ENCODE data around the gene SLC24A3.

The SLC24A3 gene

DNA sequence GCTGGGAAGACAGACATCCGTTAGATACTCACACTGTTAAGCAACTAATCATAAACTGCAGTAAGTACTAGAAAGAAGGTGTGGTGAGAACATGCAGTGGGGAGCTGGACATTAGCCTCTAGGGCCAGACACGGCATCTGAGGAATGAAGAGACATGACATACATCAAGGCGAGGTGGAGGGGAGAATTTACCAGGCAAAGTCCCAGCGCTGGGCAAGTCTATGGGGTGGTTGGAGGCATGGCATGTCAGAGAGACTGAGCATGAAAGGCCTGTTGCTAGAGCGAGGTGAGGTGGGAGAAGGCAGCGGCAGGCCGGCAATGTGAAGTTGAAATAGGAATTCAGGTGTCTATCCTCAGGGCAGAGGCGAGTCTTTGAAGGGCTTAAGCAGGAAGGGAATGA is 31.8 kb downstream of the SLC24A3 start:
- DNase-seq: no peak

DNA sequence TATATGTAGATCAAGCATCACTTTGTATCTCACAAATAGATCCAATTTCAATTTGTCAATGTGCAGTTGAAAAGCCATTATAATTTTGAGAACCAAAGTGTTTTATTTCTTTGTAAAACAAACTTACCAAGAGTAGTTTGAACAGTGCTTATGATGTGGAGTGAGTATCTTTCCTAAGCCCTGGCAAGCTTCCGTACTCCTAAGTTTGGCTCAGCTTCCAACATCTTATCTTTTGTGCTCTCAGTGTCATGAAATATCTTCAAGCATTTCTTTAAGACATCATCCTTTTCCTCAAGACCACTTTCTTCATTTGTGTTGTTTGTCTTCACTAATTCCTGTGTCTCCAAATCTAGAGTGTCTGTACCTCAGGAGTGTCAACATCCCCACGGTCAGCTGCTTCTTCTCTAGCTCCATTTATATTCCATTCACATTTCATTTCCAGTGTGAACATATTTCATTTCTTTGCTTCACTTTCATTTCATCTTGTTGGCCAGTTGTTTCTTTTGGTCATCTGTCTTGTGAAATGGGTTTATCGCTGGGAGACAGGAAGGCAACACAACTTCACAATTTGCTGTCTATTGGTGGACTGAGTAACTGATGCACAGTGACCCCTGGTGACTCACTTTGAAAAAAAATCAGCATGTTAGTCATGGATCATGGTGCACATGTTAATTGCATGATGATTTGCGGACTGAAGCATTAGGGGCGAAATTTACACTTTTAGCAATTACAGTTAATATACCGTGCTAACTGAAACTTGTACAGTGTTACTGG is 36.9 kb downstream of the SLC24A3 start:
- no peak for DNase-seq

DNA sequence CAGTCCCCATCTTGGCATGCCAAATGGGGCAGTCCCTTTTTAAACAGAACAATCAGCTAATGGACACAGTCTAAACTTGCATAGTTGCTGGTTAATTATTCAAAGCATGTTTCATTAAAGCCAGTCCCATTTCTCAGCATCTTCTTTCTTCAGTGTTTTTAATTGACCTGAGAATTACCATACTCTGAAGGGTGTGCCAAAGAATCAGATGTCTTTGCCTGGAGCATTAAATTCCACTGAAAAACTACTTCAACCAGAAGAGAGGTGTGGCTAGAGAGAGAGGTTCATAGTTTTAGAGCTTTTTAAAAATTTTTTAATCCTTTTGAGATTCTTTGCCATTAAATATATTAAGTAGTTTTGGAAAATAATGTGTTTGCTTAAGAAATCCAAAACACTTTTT is 37.9 kb downstream of the SLC24A3 start:
- no peak for DNase-seq

DNA sequence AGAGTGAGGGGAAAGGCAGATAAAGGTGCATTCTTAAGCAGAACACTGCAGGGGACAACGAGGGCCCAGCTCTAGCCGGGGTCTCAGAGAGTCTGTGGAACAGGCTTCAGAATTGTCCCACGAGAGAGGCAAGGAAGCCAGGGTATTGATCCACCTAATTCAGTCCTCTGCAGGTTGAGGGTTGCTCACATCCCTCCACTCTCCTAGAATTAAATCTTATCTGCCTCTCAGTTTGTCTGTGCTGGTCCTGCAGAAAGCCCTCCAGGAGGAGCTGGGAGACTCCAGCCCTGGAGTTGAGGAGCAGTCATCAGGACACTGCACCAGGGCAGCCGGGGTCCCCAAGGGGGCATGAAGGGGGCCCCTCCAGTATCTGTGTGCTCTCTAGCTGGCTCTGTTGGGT is 39.1 kb downstream of the SLC24A3 start:
- no peak for DNase-seq

DNA sequence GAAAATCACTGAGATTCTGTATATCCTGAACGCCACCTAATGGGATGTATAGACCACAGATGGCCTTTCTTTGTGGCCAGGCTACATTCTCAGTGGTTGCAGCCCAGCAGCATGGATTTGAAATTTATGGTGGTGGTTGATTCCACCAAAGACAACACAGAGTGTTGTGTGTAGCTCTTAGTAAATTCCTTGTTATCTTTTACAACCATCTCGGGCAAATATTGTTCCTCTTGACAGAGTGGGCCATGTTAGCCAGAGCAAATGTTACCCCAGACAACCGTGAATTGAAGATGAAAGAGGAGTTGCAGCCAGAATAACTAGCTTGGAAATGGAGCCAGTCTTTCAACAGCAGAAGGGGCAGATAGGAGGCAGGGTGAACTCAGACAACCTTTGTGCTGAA is 39.5 kb downstream of the SLC24A3 start:
- DNase-seq: no peak

DNA sequence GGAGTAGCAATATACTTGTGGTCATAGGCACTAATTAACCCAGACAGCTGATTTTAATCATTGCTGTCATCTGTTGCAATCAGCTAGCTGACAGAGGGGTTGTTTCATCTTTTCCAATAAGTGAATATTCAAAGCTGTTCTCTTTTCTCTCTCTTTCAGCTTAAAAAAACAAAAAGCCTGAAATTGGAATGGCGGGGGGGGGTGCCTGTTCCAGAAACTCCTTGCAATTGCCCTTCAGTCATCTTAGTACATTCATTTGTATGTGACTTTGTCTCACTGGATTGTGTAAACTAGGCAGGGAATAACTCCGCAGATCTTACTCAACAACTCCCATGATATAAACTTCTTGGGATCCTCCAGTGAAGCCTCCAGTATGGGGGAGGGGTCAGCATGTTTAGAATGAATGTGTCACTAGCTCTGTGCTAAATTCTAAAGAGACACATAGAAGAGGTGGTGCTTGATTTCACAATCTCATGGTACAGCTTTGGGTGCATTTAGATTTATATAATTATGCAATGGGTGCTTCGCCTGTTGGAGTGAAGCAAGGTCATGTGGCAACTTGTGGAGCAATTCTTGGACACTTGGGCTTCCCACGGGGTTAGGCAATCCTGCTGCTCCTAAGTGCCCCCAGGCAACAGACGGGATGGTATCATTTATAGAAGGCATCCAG is 40.1 kb downstream of the SLC24A3 start:
- DNase-seq: no peak

DNA sequence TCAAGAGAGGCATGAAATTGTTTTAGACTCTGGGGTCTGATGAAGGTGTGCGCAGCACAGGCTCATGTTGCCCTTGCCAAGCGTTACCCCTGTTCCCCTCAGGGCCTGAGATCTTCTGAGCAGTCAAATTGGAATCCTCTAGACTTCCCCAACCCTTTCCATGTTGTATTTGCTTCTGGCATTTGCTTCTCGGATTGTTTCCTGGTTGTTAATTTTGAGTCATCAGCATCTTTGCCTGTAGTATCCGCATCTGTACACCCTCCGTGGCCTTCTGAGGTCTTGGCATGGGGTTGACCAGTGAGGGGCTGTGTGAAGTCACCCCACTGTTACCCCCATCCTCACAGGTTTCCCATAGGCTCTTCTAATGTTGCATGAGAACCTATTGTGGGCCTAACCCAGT is 40.9 kb downstream of the SLC24A3 start:
- DNase-seq: no peak

DNA sequence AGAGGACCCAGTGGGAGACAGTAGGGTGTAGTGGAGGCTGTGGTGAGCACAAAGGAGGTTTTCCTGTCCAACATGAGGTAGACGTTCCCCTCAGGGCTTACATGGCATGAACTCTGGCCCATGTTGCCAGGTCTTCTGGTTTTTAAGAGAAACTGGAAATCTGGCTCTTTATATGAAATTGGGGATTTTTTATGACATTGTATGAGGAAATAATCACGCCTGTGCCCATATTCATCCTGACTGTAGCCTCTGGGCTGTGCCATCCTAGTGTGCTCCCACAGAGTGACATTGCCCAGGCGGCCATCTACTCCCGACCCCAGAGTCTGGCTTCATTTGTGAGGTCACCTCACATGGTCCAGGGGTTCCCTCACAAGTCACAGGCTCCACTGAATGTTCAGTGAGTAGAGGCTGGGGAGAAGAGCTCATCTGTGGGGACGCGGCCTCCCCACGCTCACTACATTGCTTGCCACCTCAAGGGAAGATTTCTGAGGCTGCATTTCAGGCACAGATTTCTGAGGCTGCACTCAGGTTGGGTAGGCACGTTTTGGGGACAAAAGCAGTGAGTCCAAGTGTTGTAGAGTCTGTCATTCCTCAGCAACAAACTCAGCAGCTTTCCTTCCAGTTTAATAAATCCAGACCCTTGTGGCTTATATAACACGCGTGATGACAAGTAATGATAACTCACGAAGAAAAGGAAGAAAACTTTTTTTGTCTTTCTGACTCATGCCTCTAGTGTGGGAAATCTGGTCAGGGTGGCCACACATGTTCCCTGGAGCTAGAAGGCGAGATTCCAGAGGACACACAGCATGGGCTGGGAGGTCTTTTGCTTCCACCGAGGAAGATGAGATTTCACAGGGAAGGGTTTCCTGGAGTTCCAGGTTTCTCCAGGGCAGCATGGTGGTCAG is 41.7 kb downstream of the SLC24A3 start:
- DNase-seq: no peak

DNA sequence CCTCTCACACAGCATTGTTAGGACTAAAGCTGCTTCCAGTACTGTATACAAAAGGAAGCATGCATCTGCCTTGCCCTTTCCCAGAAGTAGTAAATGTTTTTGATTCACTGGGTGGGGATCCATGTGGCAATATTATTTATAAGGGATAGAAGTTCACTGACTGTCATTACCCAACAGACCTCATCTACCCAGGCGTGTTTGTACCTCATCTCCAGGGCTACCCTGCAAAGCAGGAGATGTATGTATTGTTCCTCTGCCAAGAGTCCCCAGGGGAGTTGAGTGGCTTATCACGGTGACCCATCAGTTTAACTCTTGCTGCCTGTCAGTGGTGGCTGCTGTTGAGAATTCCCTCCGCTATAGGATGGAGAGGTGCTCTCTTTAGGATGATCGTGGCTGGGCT is 42.5 kb downstream of the SLC24A3 start:
- DNase-seq: no peak

DNA sequence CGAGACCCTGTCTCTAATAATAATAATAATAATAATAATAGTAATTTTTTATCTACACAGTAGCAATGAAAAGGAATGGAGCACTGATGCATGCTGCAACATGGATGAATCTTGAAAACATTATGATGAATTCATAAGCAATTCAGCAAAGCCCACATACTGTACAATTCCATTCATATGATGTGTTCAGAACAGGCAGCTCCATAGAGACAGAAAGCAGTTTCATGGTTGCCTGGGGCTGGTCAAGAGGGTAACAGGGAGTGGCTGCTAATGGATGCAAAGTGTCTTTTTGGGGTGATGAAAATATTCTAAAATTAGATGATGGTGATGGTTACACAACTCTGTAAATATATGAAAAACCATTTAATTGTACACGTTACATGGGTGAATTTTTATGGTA is 43.6 kb downstream of the SLC24A3 start:
- DNase-seq: no peak

DNA sequence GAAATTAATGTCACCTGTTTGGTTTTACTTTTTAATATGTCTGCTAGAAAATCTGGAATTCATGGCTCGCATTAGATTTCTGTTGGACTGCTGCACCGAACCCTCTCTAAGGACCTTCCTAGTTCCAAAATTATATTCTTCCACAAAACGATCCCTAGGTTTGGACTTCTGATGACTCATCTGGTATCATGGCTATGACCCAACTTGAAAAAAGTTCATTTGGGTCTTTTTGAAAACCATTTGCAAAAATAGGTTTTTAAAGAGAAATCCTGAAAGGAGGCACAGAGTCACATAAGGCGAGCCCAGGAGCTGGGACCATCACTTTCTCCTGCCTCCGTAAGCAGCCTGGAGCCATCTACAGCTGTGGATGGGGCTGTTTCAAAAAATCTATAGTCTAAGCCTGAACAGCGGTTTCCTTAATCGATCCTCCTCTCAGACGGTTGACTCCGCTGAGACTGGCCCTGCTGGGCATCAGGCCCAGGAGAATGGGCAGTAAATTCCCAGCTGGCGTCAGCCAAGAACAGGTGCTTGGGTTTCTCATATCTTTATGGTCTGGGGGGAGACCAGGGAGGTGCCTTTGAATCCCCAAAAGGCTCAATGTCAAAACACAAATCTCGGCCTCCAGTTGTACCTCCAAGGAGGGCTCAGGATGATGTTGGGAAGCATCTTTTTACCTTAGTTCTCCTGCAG is 44.6 kb downstream of the SLC24A3 start:
- no peak for DNase-seq

DNA sequence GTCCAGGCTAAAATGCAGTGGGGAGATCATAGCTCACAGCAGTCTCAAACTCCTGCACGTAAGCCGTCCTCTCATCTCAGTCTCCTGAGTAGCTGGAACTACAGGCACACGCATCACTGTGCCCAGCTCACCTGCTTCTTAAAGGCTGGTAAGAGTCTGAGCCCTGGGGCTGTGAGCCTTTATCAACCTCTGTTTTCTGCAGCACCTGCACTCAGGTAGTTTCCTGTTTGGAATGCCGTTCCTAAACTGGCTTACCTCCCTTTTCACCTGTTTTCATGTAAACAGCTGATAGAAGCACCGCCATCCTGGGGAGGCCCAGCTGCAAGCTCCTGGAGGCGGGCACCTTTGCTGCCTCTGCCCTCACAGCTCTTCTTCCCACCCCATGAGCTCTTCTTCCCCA is 45.4 kb downstream of the SLC24A3 start:
- DNase-seq: no peak

DNA sequence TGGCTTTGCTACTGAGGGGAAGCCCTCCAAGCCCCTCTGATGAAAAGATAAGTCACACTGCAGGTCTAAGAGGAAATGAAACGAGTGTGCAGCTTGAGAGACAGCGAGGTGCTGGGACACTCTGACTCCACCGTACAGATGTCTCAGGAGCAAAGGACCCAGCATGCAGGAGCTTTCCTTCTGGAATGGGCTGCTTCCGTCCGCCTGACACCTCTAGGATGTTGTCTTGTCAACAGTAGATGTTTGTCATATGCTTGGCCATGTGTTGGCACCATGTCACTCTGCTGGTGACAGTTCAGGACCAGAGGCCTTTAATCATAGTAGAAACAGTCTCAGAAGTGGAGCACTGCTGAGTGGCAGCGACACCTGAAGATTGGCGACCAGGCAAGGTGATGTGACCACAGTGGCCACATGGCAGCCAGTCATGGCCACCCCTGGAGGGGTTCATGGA is 46.7 kb downstream of the SLC24A3 start:
- DNase-seq: no peak

DNA sequence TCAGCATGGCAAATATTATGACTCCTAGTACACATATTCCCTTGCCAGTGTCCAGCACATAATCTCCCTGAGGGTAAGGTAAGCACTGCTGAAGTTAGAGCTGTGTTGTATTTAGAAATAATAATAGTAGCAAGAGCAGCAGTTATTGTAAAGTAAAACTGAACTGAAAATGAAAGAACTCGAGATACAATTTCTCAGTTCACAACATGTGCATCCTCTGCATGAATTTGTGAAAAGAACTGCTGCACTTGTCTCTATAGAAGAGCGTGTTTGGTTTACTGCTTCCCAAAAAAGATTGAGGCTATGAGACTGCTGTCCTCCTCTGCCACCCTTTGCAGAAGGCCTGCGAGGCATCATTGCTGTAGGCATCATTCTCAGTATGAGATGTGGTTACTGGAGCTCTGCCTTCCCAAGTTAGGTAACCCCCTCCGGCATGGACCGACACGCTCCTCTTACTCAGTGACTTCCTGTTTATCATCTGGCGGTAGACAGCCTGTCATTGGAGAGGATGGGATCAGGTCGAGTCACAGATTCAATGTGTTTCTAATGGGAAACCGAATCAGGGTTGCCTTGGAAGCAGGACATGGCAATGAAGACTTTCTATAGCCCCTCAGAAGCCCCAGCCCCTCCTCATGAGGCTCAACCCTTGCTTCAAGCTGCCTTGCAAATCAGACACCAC is 48.1 kb downstream of the SLC24A3 start:
- DNase-seq: no peak

DNA sequence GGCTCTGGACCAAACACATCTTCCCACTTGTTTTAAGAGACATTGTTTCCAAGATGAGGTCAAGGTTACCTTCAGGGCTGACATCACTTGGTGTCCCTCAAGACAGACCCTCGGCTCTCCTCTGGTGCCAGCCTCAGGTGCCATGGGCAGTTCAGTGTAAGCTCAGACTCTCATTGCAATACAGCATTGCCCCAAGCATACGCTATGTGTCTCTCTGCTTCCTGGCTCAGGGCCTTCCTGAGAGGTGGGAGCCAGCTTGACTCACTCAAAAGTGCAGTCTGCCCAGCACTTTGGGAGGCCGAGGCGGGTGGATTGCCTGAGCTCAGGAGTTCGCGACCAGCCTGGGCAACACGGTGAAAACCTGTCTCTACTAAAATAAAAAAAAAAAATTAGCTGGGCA is 51.7 kb downstream of the SLC24A3 start:
- no peak for DNase-seq

DNA sequence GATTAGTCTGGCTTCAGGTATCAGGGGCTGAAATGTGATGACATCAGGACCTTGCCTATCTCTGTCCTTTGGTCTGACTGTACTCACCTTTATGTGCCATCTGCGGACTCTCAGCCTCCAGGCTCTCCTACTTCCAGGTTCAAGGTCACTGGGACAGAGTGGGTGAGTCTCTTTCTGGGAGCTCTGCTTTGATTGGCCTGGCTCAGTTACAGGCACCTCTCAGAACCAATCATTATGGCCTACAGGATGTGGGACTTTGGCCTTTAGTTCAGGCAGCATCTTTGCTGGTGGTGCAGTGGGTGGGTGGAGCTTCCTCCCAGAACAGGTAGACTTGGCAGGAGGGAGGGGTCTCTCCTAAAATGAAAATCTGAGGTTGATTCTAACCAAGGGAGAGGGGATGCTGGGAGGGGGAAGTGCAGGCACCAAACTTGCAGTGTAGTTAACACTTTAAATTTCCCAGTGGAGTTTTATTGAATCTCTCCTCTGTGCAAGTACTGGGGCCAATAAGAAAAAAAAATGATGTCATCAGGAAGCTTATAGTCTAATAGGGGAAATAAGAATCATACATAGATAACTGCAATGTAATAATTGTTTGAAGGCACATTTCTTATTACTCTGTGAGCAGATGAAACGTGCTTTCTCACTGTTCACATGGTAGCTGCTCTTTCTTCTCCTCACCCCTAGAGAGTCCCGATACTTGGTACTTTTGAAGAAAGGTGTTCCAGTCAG is 53.4 kb downstream of the SLC24A3 start:
- no peak for DNase-seq

DNA sequence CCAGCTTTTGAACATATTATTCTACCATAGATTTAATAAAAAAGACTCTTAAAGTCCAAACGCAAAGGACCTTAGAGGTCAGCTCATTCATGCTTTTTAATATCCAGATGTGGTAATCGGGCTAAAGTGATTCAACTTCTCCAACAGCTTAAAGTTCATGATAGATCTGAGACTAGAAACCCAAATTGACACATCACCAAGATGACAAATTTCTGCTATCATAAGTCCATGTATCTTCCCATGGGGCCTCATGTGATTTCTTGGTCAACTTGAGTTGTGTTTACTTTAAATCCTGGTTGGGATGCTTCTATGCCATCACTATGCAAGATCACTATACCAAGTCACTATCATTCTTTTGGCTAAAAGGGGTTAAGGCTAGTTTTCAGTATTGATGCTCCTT is 56.0 kb downstream of the SLC24A3 start:
- DNase-seq: no peak

DNA sequence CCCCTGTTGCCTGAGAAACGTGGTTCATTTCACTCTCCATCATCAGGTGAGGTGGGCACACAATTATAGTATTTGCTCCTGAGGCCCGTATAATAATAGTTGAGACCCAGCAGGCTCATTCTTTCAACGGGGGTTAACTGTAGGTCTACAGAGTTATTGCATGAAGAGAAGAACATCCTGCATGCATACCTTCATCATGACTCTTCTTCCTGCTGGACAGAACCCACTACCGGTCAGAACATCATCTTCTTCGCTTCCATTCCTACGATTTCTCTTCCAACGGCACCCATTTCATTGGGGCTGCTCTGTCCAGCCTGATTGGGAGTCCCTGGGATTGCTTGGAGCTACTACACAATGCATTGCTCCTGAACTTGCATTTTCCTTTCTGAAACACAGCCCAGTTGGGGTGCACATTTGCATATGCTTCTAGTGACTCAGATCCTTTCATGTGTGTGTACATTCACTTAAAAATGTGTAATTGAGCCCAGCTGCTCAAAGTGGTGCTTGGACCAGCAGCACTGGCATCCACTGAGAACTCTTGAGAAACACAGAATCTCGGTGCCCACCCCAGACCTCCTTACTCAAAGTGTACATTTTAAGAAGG is 57.4 kb downstream of the SLC24A3 start:
- no peak for DNase-seq

DNA sequence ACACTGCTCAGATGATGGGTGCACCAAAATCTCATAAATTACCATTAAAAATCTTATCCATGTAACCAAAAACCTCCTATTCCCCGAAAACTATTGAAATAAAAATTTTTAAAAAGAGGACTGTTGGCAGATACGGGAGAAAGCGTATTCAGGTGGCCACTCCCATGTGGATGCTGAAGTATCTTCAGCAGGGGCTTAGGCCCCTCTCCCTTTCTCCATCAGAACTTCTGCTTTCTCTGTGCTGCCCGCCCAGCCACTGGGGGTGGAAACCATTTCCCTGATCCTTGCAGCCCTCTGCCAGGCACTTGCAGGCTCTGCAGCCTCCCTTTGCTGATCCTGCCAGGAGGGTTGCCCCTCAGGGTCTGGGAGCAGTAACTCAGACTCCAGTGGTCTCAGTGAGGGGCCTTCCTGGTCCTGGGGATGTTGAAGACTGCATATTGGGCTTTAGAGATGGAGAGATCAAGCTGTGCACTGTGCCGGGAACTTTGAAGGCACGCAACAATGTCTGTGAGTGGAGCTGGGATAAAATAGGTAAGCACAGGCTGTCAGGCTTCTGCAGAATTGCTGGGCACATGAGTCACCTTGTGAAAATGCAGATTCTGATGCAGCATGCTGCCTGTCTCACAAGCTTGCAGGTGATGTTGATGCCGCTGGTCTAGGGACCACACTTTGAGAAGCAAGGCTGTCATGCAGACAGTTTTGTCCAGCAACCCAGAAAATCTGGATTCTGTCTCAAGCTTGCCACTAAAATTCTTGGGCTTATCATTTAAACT is 59.6 kb downstream of the SLC24A3 start:
- no peak for DNase-seq

DNA sequence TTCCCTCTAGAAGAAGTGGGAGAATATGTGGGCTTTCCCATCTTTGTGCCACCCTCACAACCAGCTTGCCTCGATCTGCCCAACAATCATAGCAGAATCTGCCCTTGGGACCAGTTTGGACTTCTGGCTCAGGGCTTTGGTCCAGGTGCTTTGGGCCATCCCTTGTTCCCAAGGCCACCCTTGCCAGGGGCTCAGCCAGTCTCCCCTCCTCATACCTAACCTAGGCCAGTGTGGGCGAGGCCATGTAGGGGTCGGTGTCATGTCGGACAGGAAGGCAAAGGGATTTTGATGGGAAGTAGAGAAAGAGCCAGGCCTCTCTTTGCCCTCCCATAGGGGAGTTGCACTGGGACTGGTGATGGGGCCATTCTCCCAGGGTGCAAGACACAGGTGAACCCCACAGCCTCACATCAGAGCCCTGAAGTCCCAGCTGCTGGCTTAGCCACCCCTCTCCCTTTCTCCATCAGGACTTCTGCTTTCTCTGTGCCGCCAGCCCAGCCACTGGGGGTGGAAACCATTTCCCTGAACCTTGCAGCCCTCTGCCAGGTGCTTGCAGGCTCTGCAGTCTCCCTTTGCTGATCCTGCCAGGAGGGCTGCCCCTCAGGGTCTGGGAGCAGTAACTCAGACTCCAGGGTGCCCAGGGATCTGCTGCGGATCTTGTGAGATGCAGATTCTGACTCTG is 60.7 kb downstream of the SLC24A3 start:
- DNase-seq: no peak
